Mucosa of stomach (tissue), 1 donor: ENCODE data around the gene MYO9B.

Experiments used
- H3K27me3 ChIP-seq: one replicate; pipeline ENCODE4 v1.7.0; 2013; ENCODE audit warnings: mild to moderate bottlenecking, low read length; ENCODE audit not compliant: control insufficient read depth, insufficient read depth
- H3K36me3 ChIP-seq: one replicate; pipeline ENCODE4 v1.7.0; 2013; ENCODE audit warnings: low read length; ENCODE audit not compliant: control insufficient read depth, insufficient read depth
- H3K4me1 ChIP-seq: one replicate; pipeline ENCODE4 v1.7.0; 2013; ENCODE audit warnings: mild to moderate bottlenecking, low read length; ENCODE audit not compliant: control insufficient read depth, insufficient read depth
- H3K4me3 ChIP-seq: one replicate; pipeline ENCODE4 v1.7.0; 2013; ENCODE audit warnings: low read length
- H3K9ac ChIP-seq: one replicate; pipeline ENCODE4 v1.7.0; 2013; ENCODE audit warnings: mild to moderate bottlenecking, low read length, moderate library complexity
- H3K9me3 ChIP-seq: one replicate; pipeline ENCODE4 v1.7.0; 2013; ENCODE audit warnings: mild to moderate bottlenecking, low read length, moderate library complexity; ENCODE audit not compliant: control insufficient read depth
- donor health status: Pancreatic carcinoma.

Gene MYO9B

DNA sequence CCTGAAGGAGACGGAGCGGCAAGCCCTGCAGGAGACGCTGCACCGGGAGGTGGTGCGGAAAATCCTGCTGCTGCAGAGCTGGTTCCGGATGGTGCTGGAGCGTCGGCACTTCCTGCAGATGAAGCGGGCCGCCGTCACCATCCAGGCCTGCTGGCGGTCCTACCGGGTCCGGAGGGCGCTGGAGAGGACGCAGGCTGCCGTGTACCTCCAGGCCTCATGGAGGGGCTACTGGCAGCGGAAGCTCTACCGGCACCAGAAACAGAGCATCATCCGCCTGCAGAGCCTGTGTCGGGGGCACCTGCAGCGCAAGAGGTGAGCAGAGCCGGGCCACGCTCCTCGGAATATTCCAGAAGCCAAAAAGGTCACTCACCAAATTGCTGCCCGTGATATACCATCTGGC lies 117.2 kb downstream of the MYO9B start:
- H3K27me3 ChIP-seq, result no peaks in the 10 kb centered on the region
- H3K4me3 ChIP-seq, result no peak overlapping the region
- H3K9me3 ChIP-seq, result no peaks in the 10 kb centered on the region
- no peaks in the 10 kb centered on the region for H3K4me1 ChIP-seq
- H3K9ac ChIP-seq, result no peak overlapping the region
- peaks cover 9% of the 10 kb centered on the region for H3K36me3 ChIP-seq

DNA sequence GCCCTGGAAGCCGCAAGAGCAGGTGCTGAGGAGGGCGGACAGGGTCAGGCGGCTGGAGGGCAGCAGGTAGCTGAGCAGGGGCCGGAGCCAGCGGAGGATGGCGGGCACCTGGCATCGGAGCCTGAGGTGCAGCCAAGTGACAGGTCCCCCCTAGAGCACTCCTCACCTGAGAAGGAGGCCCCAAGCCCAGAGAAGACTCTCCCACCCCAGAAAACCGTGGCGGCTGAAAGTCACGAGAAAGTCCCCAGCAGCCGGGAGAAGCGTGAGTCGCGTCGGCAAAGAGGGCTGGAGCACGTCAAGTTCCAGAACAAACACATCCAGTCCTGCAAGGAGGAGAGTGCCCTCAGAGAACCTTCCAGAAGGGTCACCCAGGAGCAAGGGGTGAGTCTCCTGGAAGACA lies 119.0 kb downstream of the MYO9B start:
- Histone ChIP-seq H3K27me3 (no peaks in the 10 kb centered on the region), H3K4me1 (no peaks in the 10 kb centered on the region), H3K9me3 (no peaks in the 10 kb centered on the region), H3K9ac (no peak overlapping the region), H3K36me3 (peaks cover 9% of the 10 kb centered on the region), H3K4me3 (no peak overlapping the region)

DNA sequence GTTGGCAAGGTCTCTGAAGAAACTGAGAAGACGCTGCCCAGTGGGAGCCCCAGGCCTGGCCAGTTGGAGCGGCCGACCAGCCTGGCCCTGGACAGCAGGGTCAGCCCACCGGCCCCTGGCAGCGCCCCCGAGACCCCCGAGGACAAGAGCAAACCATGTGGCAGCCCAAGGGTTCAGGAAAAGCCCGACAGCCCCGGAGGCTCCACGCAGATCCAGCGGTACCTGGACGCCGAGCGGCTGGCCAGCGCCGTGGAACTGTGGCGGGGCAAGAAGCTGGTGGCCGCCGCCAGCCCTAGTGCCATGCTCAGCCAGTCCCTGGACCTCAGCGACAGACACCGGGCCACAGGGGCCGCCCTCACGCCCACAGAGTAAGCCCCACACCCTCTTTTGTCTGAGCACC lies 119.5 kb downstream of the MYO9B start:
- H3K36me3 ChIP-seq, result peaks cover 9% of the 10 kb centered on the region
- H3K27me3 ChIP-seq, result no peaks in the 10 kb centered on the region
- H3K9ac ChIP-seq, result no peak overlapping the region
- H3K9me3 ChIP-seq, result no peaks in the 10 kb centered on the region
- H3K4me1 ChIP-seq, result no peaks in the 10 kb centered on the region
- H3K4me3 ChIP-seq, result no peak overlapping the region

DNA sequence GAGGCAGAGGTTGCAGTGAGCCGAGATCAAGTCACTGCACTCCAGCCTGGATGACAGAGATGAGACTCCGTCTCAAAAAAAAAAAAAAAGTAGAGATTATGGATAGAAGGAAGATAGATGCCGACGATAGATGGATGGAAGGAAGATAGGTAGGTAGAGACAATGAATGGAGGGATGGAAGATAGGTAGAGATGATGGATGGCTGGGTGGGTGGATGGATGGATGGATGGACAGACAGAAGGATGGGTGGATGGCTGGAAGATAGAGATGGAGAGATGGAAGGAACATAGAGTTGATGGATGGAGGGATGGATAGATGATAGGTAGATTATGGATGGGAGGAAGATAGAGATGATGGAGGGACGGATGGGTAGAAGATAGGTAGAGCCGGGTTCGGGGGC lies 121.0 kb downstream of the MYO9B start:
- Histone ChIP-seq H3K27me3 (no peaks in the 10 kb centered on the region), H3K36me3 (peaks cover 5% of the 10 kb centered on the region), H3K4me1 (no peaks in the 10 kb centered on the region), H3K9ac (no peak overlapping the region), H3K4me3 (no peak overlapping the region), H3K9me3 (no peaks in the 10 kb centered on the region)

DNA sequence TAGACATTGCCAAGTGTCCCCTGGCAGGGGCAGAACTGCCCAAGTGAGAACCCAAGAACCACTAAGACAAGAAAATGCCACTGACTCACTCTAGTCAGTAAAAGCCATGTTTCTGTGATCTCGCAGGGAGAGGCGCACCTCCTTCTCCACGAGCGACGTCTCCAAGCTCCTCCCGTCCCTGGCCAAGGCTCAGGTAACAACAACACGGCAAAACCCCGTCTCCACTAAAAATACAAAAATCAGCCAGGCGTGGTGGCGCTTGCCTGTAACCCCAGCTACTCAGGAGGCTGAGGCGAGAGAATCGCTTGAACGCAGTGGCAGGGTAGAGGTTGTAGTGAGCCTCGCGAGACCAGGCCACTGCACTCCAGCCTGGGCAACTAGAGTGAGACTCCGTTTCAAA lies 122.1 kb downstream of the MYO9B start:
- Histone ChIP-seq H3K4me1 (no peaks in the 10 kb centered on the region), H3K4me3 (no peak overlapping the region), H3K9me3 (no peaks in the 10 kb centered on the region), H3K9ac (no peak overlapping the region), H3K27me3 (no peaks in the 10 kb centered on the region), H3K36me3 (peaks cover 9% of the 10 kb centered on the region)

DNA sequence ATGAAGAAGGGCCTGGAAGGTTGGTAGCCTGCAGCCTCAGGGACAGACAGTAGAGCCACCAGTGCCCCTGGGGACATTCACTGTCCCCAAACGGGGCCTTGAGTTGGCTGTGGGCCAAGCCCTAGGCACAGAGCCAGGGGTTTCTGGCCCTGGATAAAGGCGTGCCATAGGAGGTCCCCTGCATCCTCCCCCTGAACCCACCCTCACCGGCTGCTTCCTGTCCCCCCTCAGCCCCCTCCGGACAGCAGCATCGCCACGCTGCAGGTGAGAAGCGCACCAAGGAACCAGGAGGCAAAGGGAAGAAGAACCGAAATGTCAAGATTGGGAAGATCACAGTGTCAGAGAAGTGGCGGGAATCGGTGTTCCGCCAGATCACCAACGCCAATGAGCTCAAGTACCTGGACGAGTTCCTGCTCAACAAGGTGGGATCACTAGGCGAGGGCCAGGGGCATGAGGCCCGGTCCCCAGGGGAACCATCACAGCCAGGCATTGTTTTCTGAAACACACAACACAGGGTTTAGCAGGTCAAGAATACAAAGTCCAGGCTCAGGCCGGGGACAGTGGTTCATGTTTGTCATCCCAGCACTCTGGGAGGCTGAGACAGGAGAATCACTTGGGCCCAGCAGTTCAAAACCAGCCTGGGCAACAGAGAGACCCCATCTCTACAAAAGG lies 125.0 kb downstream of the MYO9B start:
- no peak overlapping the region for H3K4me3 ChIP-seq
- no peaks in the 10 kb centered on the region for H3K9me3 ChIP-seq
- H3K4me1 ChIP-seq, result peaks cover 6% of the 10 kb centered on the region
- no peak overlapping the region for H3K9ac ChIP-seq
- peaks cover 9% of the 10 kb centered on the region for H3K36me3 ChIP-seq
- no peaks in the 10 kb centered on the region for H3K27me3 ChIP-seq

DNA sequence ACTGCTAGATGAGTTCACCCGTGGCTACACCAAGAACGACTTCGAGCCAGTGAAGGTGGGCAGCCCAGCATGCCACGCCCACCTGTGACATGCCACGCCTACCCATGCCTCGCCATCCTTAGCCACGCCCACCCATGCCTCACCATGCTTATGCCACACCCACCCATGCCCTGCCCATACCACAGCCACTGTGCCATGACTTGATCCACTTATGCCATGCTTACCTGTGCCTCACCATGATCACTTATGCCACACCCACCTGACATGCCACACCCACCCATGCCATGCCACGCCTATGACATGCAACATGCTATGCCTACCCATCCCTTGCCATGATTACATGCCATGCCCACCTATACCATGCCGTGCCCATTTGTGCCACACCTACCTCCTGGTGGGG lies 126.7 kb downstream of the MYO9B start:
- Histone ChIP-seq H3K4me1 (peaks cover 7% of the 10 kb centered on the region), H3K9ac (no peak overlapping the region), H3K4me3 (no peak overlapping the region), H3K9me3 (no peaks in the 10 kb centered on the region), H3K27me3 (no peaks in the 10 kb centered on the region), H3K36me3 (peaks cover 9% of the 10 kb centered on the region)

DNA sequence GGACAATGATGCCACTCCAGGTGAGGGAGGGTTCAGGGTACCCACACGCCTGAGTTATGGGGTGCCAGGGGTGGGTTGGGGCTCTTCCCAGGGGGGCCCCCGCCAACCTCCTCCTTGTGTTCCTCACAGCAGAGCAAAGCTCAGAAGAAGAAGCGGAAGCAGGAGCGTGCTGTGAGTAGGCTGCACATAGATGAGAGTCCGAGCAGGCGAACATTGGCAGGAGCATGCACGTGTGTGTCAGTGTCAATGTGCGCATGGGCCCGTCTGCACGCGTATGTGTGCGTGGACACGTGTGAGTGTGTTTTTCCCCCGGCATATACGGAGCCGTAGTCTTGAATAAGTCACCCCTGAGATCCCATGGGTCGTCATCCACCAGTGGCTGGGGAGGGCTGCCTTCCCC lies 127.1 kb downstream of the MYO9B start:
- no peaks in the 10 kb centered on the region for H3K9me3 ChIP-seq
- peaks cover 7% of the 10 kb centered on the region for H3K4me1 ChIP-seq
- H3K27me3 ChIP-seq, result no peaks in the 10 kb centered on the region
- H3K4me3 ChIP-seq, result no peak overlapping the region
- peaks cover 9% of the 10 kb centered on the region for H3K36me3 ChIP-seq
- no peak overlapping the region for H3K9ac ChIP-seq

DNA sequence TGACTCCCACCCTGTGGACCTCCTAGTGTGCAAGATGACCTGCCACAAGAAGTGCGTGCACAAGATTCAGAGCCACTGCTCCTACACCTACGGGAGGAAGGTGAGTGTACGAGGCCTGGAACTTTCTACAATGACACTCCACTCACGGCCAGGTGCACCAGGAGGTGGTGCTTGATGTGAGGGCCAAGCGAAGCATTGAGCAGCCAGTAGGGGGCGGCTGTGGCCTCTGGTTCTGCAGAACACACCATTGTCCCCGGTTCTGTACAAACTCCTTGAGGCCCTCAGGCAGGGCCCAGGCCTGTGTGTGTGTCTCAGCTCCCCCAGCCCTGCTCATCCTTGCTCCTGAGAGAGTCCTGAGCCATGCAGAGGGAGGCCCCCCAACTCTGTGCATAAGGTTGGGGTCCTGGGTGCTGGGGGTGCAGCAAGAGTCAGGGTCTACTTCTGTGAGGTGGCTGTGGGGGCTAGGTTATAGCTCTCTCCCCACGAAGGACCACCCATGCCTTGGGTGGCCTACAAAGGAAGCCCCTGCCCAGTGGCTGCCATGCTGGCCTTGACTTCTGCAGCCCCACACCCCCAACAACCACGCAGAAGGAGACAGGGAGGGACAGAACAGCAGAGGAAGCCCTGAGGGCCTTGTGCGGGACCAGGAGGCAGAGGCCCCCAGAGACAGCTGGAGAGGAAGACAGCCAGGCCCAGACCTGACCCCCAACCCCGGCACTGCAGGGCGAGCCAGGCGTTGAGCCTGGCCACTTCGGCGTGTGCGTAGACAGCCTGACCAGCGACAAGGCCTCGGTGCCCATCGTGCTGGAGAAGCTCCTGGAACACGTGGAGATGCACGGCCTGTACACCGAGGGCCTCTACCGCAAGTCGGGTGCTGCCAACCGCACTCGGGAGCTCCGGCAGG lies 129.9 kb downstream of the MYO9B start:
- H3K9ac ChIP-seq, result no peak overlapping the region
- peaks cover 11% of the 10 kb centered on the region for H3K4me1 ChIP-seq
- H3K36me3 ChIP-seq, result peaks cover 12% of the 10 kb centered on the region
- no peaks in the 10 kb centered on the region for H3K27me3 ChIP-seq
- H3K4me3 ChIP-seq, result no peak overlapping the region
- no peaks in the 10 kb centered on the region for H3K9me3 ChIP-seq

DNA sequence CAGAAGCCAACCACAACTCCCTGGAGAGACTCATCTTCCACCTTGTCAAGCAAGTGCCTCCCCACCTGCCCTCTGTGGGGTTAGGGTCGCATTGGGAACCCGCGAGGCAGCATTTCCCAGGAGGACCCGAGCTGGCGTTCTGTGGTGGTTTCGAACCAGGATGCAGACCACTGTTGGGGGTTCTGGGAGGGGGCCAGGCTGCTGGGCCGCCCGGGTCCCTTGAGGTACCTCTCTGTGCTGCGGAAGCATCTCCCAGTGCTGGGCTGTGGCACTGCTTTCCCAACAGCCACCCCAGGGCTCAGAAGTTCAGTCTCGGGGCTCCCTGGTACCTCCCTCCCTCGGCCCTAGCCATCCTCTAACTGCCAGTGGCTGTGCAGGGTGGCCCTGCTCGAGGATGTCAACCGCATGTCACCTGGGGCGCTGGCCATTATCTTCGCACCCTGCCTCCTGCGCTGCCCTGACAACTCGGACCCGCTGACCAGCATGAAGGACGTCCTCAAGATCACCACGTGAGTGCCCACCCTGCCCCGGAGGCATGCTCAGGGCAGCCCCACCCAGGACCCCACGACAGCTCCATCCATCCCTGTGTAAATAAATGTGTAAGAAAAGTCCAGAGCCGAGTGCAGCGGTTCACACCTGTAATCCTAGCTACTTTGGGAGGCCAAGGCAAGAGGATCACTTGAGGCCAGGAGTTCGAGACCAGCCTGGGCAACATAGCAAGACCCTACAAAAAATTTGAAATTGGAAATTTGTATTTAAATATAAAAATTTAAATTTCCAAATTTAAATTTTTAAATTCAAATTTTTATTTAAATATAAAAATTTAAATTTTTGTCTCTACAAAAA lies 131.4 kb downstream of the MYO9B start:
- Histone ChIP-seq H3K9ac (no peak overlapping the region), H3K36me3 (peaks cover 5% of the 10 kb centered on the region), H3K4me3 (no peak overlapping the region), H3K9me3 (no peaks in the 10 kb centered on the region), H3K27me3 (no peaks in the 10 kb centered on the region), H3K4me1 (peaks cover 11% of the 10 kb centered on the region)

DNA sequence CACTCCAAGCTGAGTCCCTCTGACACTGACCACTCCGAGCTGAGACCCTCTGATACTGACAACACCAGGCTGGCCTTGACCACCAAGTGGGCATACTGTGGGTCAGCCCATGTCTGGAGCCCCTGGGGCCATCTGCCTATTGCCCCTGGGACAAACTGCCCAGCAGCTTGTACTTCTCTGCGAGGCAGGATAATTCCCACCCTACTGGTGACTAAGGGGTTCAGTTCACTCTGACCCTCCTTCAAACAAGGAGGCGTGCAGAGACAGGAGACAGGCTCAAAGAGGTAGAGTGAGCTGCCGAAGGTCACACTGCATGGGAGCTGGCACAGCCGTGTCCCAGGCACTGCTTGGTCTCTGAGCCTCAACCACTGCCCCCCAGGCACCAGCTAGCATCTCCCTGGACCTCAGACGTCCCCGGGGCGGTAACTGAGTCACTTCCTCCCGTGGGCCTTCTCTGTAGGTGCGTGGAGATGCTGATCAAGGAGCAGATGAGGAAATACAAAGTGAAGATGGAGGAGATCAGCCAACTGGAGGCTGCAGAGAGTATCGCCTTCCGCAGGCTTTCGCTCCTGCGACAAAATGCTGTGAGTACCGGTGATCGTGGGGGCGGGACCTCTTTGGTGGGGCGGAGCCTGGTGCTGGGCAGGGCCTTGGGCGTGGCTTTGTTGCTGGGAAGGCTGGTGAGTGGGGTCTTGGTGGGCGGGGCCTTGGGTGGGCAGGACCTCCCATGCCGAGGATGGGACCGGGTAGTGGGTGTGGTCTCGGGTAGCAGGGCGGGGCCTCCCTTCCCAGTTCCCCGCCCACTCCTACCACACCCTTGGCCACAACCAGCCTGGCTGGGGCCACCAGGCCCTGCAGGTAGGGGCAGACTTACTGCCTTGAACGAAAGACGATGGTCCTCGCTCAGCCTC lies 133.8 kb downstream of the MYO9B start:
- Histone ChIP-seq H3K9ac (no peak overlapping the region), H3K27me3 (no peaks in the 10 kb centered on the region), H3K36me3 (peaks cover 5% of the 10 kb centered on the region), H3K4me3 (no peak overlapping the region), H3K9me3 (no peaks in the 10 kb centered on the region), H3K4me1 (peaks cover 13% of the 10 kb centered on the region)
